Gastrocnemius medialis (tissue), 4 donors: ENCODE data around the gene INPP4B. TPM values are rescaled to one million over a fixed set of nuclear protein-coding genes. Genes with fewer than 3 reads are reported as not detected.

Experiments used
- ATAC-seq, 2 donors: fragments of 150-250 bp; one replicate each; pipeline ENCODE4 v1.9.1; 2016
- DNase-seq, 2 donors: peaks; one replicate each; pipeline ENCODE4 v3.0.0-alpha.2; 2019
- H3K27ac ChIP-seq, 4 donors: fragments of 200-600 bp; sonication (generic); 1 replicate in 1 of 4; 2 replicates in 3 of 4; pipeline ENCODE4 v1.5.1; 2016 to 2018; ENCODE audit warnings: mild to moderate bottlenecking in 2 of 4, moderate library complexity in 1 of 4
- H3K27me3 ChIP-seq, 3 donors: fragments of 200-600 bp; sonication (generic) in 2 of 3; 1 replicate in 1 of 3; 2 replicates in 2 of 3; pipeline versions ENCODE4 v1.5.1 to v1.6.0; 2016 to 2019; ENCODE audit warnings: mild to moderate bottlenecking in 1 of 3, moderate library complexity in 1 of 3
- H3K36me3 ChIP-seq, 2 donors: fragments of 200-600 bp; sonication (generic) in 1 of 2; one replicate each; pipeline ENCODE4 v1.5.1; 2017 to 2018
- H3K4me1 ChIP-seq, 2 donors: fragments of 200-600 bp; sonication (generic) in 1 of 2; one replicate each; pipeline ENCODE4 v1.5.1; 2016 to 2017; ENCODE audit warnings: mild to moderate bottlenecking in 2 of 2
- H3K4me3 ChIP-seq, 4 donors: fragments of 200-600 bp; sonication (generic) in 3 of 4; 1 replicate in 1 of 4; 2 replicates in 3 of 4; pipeline ENCODE4 v1.5.1; 2016 to 2019; ENCODE audit warnings: mild to moderate bottlenecking in 2 of 4
- H3K9me3 ChIP-seq, 3 donors: fragments of 200-600 bp; sonication (generic) in 2 of 3; 1 replicate in 1 of 3; 2 replicates in 2 of 3; pipeline ENCODE4 v1.5.1; 2016 to 2019
- POLR2A ChIP-seq, 2 donors: fragments of 450-650 bp; IDR thresholded peaks; one replicate each; pipeline ENCODE4 v1.6.1; 2017; ENCODE audit warnings: antibody characterized with exemption in 2 of 2, mild to moderate bottlenecking in 2 of 2, moderate library complexity in 2 of 2
- in situ Hi-C, 4 donors: fragments of 200-750 bp; cut with MboI; loops; one replicate each; pipeline versions ENCODE4 v1.15.0 to v1.8.0; 2017; ENCODE audit warnings: low sequenced_read_pairs in 4 of 4
- intact Hi-C: fragments of 100-400 bp; cut with DNase I; formaldehyde crosslinking; loops from one replicate; pipeline ENCODE4 v1.15.1; 2023; ENCODE audit warnings: low total_unique reads
- total RNA-seq, 4 donors: library from RNA; depleted of rRNA; stranded (reverse); fragments of >200 nt; gene quantifications; one replicate each; pipeline versions ENCODE4 v1.1.0 to v1.2.3, GENCODE V29; 2016
- TF ChIP-seq, protein P1 (sequence below), 5 experiments: fragments of 450-650 bp in 3 of 5; fragments of 200-600 bp in 2 of 5; sonication (generic) in 2 of 5; IDR thresholded peaks in 4 of 5; conservative IDR thresholded peaks in 1 of 5; 1 replicate in 4 of 5; 2 replicates in 1 of 5; pipeline ENCODE4 v1.5.1; 2016 to 2019; ENCODE audit warnings: antibody characterized with exemption in 5 of 5, mild to moderate bottlenecking in 3 of 5, moderate library complexity in 3 of 5

Gene INPP4B
- total RNA-seq, 4 donors from 2014 or later, result 7.5 to 23.6 (median 9.1) TPM

DNA sequence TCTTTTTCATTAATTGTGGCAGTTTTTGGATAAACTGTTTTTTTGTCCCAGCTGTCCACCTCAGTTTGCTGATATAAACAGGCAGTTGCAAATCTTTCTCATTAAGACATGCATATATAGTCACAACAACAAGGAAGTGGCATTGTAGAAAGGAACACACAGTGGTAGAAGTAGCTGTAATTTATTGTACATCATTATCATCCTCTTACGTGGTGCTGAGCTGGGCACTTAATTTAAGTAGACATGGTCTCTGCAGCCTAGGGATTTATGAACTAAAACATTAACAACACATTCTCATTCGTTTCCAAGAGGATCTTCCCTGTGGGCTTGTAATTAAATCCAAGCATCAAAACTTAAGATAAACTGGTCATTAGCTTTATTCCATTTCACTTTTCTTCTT lies 500.2 kb downstream of the INPP4B start:
- TF ChIP-seq, protein P1, sequence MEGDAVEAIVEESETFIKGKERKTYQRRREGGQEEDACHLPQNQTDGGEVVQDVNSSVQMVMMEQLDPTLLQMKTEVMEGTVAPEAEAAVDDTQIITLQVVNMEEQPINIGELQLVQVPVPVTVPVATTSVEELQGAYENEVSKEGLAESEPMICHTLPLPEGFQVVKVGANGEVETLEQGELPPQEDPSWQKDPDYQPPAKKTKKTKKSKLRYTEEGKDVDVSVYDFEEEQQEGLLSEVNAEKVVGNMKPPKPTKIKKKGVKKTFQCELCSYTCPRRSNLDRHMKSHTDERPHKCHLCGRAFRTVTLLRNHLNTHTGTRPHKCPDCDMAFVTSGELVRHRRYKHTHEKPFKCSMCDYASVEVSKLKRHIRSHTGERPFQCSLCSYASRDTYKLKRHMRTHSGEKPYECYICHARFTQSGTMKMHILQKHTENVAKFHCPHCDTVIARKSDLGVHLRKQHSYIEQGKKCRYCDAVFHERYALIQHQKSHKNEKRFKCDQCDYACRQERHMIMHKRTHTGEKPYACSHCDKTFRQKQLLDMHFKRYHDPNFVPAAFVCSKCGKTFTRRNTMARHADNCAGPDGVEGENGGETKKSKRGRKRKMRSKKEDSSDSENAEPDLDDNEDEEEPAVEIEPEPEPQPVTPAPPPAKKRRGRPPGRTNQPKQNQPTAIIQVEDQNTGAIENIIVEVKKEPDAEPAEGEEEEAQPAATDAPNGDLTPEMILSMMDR (IDR thresholded peaks at IDR 0.05 in 4 of 5, conservative IDR thresholded peaks at IDR 0.05 in 1 of 5), result no peak
- no peak for TF ChIP-seq POLR2A (IDR thresholded peaks at IDR 0.05)
- Histone ChIP-seq H3K27me3 (no peaks in the 10 kb centered on the region), H3K4me1 (peaks cover 14 to 29% of the 10 kb centered on the region in 2 donors), H3K4me3 (no peak overlapping the region), H3K9me3 (no peaks in the 10 kb centered on the region), H3K36me3 (no peaks in the 10 kb centered on the region), H3K27ac (no peak overlapping the region)
- intact Hi-C loops (no loop called here), in situ Hi-C loops (loop anchor here in 1 of 4 donors (25.0 kb wide), 1 partner anchor 366 kb away; no protein-coding TSS in a partner anchor)
- DNase-seq (no peak), ATAC-seq (no peak)

GRCh38 chr4:142341268-142341667 lies 504.8 kb downstream of the INPP4B start:
- H3K9me3 ChIP-seq, result no peaks in the 10 kb centered on the region
- no peak for TF ChIP-seq POLR2A (IDR thresholded peaks at IDR 0.05)
- TF ChIP-seq, protein P1 (IDR thresholded peaks at IDR 0.05 in 4 of 5, conservative IDR thresholded peaks at IDR 0.05 in 1 of 5), result no peak
- in situ Hi-C loops (loop anchor here in 1 of 4 donors (25.0 kb wide), 1 partner anchor 371 kb away; no protein-coding TSS in a partner anchor), intact Hi-C loops (no loop called here)
- H3K4me1 ChIP-seq, result no peaks in the 10 kb centered on the region
- ATAC-seq (no peak), DNase-seq (no peak)
- no peak overlapping the region for H3K4me3 ChIP-seq
- H3K27ac ChIP-seq, result no peak overlapping the region
- H3K36me3 ChIP-seq, result no peaks in the 10 kb centered on the region
- no peaks in the 10 kb centered on the region for H3K27me3 ChIP-seq

DNA sequence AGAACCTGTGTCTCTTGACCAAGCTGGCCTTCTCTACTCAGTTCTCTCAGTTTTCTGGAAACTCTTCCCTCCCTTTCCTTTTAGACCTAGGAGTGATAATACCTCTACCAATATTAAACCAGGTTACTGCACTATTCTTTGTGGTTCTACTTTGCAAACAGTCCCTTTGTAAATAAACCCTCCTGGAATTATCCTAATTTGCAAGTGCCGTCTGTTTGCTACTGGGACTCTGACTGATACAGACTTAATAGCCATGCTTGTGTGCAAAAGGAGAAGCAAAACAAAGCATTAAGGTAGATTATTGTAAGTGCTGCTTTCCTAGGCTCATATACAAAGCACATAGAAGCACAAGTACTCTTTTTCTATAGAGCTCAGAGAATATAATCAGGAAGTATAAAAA lies 507.0 kb downstream of the INPP4B start:
- no peaks in the 10 kb centered on the region for H3K9me3 ChIP-seq
- H3K27ac ChIP-seq, result no peak overlapping the region
- peaks cover 0 to 8% of the 10 kb centered on the region in 2 donors for H3K4me1 ChIP-seq
- intact Hi-C loops, result no loop called here
- no peak for DNase-seq
- ATAC-seq, result no peak
- TF ChIP-seq POLR2A (IDR thresholded peaks at IDR 0.05), result no peak
- TF ChIP-seq, protein P1 (IDR thresholded peaks at IDR 0.05 in 4 of 5, conservative IDR thresholded peaks at IDR 0.05 in 1 of 5), result no peak
- no peaks in the 10 kb centered on the region for H3K27me3 ChIP-seq
- no peaks in the 10 kb centered on the region for H3K36me3 ChIP-seq
- no peak overlapping the region for H3K4me3 ChIP-seq
- in situ Hi-C loops, result loop anchor here in 1 of 4 donors (25.0 kb wide), 1 partner anchor 373 kb away; no protein-coding TSS in a partner anchor

DNA sequence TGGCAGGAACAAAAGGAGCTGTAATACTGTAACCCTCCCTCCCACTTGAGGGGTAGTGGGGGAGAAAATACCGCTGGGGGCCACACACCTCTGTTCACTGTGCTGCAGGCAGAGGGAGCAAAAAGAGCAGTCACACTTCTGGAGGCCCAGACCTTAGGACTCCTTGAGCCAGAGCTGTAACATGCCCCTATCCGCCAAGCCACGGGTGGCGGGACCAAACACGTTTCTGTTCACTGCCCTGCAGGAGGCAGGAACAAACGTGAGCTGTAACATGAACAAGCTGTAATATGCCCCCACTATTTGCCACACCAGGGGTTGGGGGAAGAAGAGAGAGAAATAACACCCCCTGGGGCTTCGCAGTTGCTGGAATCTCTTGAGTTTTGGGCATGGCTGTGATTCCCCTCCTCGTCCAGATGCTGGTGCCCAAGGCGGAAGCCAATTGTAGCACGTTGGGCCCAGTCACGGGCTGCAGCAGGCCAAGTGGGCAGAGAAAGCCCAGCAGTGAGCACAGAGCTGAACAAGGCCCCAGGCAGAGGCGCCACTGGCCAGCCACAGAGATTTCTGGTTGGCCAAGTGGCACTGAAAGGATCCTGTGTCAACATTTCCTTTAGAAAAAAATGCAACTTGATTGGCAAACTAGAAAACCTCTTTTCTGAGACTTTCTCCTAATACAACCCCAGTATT lies 509.7 kb downstream of the INPP4B start:
- in situ Hi-C loops (loop anchor here in 1 of 4 donors (25.0 kb wide), 1 partner anchor 376 kb away; no protein-coding TSS in a partner anchor), intact Hi-C loops (no loop called here)
- Histone ChIP-seq H3K27ac (no peak overlapping the region), H3K36me3 (no peaks in the 10 kb centered on the region), H3K4me1 (peaks cover 0 to 16% of the 10 kb centered on the region in 2 donors), H3K9me3 (no peaks in the 10 kb centered on the region), H3K27me3 (no peaks in the 10 kb centered on the region), H3K4me3 (no peak overlapping the region)
- ATAC-seq, result no peak
- DNase-seq, result no peak
- no peak for TF ChIP-seq POLR2A (IDR thresholded peaks at IDR 0.05)
- TF ChIP-seq, protein P1 (IDR thresholded peaks at IDR 0.05 in 4 of 5, conservative IDR thresholded peaks at IDR 0.05 in 1 of 5), result no peak
